ENCODE measurements around the gene PPP2R3C.

GRCh38 chr14:35113308-35113950 lies 8.4 kb downstream of the PPP2R3C start:
- no peak for TF ChIP-seq EZH2phosphoT487 (IDR thresholded peaks at IDR 0.05; ENCODE audit: borderline replicate concordance)
- no peak for TF ChIP-seq CTCF (conservative IDR thresholded peaks at IDR 0.05; ENCODE audit: low read length)

Data from Loucy (cell line).